Fibroblast of lung (primary cell): ENCODE results near the gene ATG7.

Source experiments
- CTCF ChIP-seq, 2 donors: IDR thresholded peaks in 1 of 2; conservative IDR thresholded peaks in 1 of 2; 1 replicate in 1 of 2; 2 replicates in 1 of 2; pipeline ENCODE4 v1.5.1; 2011 to 2012; ENCODE audit warnings: low read length in 2 of 2, control low read depth in 1 of 2, inconsistent platforms in 1 of 2, low read depth in 1 of 2, mild to moderate bottlenecking in 1 of 2
- EZH2 ChIP-seq: IDR thresholded peaks from 2 replicates; pipeline ENCODE4 v1.5.1; 2012; ENCODE audit warnings: low read length, control low read depth, mild to moderate bottlenecking; ENCODE audit errors: missing control alignments

GRCh38 chr3:11539218-11539617, 267.0 kb downstream of the ATG7 start:
- no peak for TF ChIP-seq CTCF (conservative IDR thresholded peaks at IDR 0.05 in 1 of 2, IDR thresholded peaks at IDR 0.05 in 1 of 2; ENCODE audit: low read depth in 1 of 2, low read length in 2 of 2)
- TF ChIP-seq EZH2: no peak
